ENCODE data around the gene ECE1. TPM values are rescaled to one million over a fixed set of nuclear protein-coding genes. Genes with fewer than 3 reads are reported as not detected.

The ECE1 gene
- total and polyA plus RNA-seq, 12 donors: 86.1 to 588 (median 222) TPM

DNA sequence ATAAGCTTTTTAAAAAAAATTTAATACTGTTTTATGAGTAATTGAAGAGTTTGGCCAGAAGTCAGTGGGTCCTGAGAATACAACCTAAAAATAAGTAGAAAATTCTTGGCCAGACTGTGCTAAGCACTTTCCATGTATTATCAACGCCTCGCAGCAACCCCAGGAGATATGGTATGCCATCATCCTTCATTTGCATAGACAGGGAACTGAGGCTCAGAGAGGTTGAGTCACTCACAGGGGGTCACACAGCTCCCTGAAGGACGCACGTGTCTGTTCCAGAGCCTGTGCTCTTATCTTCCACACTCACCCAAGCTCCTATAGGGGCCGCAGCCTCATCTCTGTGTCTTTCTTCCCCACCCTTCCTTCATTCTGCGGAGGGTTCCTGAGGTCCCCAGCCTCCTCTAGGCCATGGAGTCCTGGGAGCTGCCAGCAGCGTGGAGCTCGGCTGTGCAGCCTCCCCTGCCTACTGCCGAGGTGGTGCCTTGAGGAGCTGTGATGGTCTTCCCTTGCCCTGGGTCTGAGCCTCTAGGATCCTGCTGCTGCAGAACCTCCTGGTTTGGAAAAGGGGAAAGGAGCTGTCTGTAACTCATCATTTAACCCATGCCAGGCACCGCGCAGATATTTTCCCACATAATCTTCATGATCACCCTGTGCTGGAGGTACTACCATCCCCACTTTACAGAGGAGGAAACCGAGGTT, 30.3 kb upstream of the ECE1 start:
- Histone ChIP-seq H3K4me1 (replicated peaks in 1 of 2) (peaks cover 80 to 98% of the 10 kb centered on the region in 2 donors), H3K27me3 (no peaks in the 10 kb centered on the region), H3K4me3 (no peak overlapping the region), H3K27ac (peak overlapping the region; percentile 62 to 98 (median 94)), H3K36me3 (replicated peaks in 1 of 2) (no peaks in the 10 kb centered on the region), H3K9me3 (replicated peaks in 1 of 3) (no peaks in the 10 kb centered on the region)
- intact Hi-C loops (cut with DNase I): no loop called here
- DNase-seq: peak in 5 of 7 donors; percentile 58 to 75 (median 65)
- TF ChIP-seq POLR2A (IDR thresholded peaks at IDR 0.05): peak in 1 of 2 donors; percentile 20
- TF ChIP-seq, protein P1, sequence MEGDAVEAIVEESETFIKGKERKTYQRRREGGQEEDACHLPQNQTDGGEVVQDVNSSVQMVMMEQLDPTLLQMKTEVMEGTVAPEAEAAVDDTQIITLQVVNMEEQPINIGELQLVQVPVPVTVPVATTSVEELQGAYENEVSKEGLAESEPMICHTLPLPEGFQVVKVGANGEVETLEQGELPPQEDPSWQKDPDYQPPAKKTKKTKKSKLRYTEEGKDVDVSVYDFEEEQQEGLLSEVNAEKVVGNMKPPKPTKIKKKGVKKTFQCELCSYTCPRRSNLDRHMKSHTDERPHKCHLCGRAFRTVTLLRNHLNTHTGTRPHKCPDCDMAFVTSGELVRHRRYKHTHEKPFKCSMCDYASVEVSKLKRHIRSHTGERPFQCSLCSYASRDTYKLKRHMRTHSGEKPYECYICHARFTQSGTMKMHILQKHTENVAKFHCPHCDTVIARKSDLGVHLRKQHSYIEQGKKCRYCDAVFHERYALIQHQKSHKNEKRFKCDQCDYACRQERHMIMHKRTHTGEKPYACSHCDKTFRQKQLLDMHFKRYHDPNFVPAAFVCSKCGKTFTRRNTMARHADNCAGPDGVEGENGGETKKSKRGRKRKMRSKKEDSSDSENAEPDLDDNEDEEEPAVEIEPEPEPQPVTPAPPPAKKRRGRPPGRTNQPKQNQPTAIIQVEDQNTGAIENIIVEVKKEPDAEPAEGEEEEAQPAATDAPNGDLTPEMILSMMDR (IDR thresholded peaks at IDR 0.05): no peak
- 52 to 62% (median 57%) methylated on average over 12 of the region's 12 CpGs for WGBS, 4 donors

DNA sequence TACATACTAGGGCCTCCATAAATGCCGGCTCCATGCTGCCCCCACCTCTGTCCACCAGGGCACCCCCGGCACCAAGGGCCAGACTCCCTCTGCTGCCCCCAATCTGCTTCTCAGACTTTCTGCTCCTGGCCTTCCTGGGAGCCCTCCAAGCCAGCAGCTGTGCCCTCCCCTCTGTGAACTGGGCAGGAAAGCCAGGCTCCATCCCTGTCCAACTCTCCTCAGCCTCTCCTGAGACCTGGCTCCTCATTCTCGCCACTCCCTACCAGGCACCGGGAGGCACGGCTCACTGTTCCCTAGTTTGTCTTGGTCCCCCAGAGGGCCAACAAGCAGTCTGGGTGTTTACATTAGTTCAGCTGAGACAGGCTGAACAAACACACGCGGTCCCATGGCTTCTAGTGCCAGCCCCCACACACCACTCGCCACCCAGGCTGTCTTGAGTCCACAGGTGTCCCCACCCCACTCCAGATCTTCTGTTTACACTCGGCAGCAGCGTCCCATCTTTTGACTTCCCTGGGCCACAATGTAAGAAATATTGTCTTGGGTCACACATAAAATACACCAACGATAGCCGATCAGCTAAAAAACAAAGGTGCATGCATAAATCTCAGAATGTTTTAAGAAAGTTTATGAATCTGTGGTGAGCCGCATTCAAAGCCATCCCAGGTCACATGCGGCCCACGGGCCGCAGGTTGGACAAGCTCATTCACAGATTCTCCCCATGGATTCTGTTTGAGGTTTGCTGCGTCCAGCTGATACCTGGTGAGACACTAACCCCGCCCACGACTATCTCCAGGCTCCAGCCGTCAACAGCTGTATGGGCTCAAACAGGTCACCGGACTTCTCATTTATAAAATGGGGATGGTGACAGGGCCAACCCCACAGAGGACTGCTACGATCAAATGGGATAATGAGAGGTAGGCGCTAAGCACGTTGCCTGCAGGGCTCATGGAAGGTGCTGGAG, 29.5 kb upstream of the ECE1 start:
- Histone ChIP-seq H3K27me3 (no peaks in the 10 kb centered on the region), H3K27ac (peak overlapping the region; percentile 62 to 98 (median 94)), H3K36me3 (replicated peaks in 1 of 2) (no peaks in the 10 kb centered on the region), H3K4me1 (replicated peaks in 1 of 2) (peaks cover 72 to 95% of the 10 kb centered on the region in 2 donors), H3K9me3 (replicated peaks in 1 of 3) (no peaks in the 10 kb centered on the region), H3K4me3 (no peak overlapping the region)
- TF ChIP-seq POLR2A (IDR thresholded peaks at IDR 0.05): no peak
- TF ChIP-seq, protein P1 (IDR thresholded peaks at IDR 0.05): peak in 1 of 6 experiments; percentile 10
- peak in 1 of 7 donors; percentile 77 for DNase-seq
- intact Hi-C loops (cut with DNase I): no loop called here
- WGBS, 4 donors: 56 to 64% (median 58%) methylated on average over 17 to 24 of the region's 24 CpGs

DNA sequence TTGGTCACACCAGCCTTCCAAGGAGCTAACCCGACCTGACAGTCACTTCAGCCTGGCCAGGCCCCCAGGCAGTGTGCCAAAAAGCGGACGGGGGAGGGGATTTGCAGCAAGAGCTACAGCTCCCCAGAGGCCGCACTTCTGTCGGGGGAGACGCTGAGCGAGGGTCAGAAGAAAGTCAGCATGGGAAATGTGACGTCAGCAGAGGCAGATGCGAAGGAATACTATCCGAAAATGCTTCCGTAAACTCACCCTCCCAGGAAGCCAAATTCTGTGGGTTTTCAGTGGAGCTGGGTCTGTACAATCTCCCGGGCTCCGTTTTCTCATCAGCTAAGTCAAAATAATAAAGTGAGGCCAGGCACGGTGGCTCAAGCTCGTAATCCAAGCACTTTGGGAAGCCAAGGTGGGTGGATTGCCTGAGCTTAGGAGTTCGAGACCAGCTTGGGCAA, 28.5 kb upstream of the ECE1 start:
- Histone ChIP-seq H3K4me3 (no peak overlapping the region), H3K27ac (peak overlapping the region; percentile 62 to 98 (median 94)), H3K9me3 (replicated peaks in 1 of 3) (no peaks in the 10 kb centered on the region), H3K36me3 (replicated peaks in 1 of 2) (no peaks in the 10 kb centered on the region), H3K4me1 (replicated peaks in 1 of 2) (peaks cover 70 to 95% of the 10 kb centered on the region in 2 donors), H3K27me3 (no peaks in the 10 kb centered on the region)
- intact Hi-C loops (cut with DNase I): no loop called here
- TF ChIP-seq, protein P1 (IDR thresholded peaks at IDR 0.05): no peak
- TF ChIP-seq POLR2A (IDR thresholded peaks at IDR 0.05): no peak
- DNase-seq: peak; percentile 90 to 97 (median 93)
- 25 to 38% (median 29%) methylated on average over 16 of the region's 16 CpGs for WGBS, 4 donors
